Activated naive CD4-positive, alpha-beta T cell treated with anti-CD3 and anti-CD28 coated beads, Interleukin-2, amount 10 ng/mL, durations not matched to agents 7 days and 5 days (primary cell): ENCODE measurements around the gene NRGN.
A peak's percentile ranks its signal among the peaks of the same experiment; 100 is the strongest.

Experiments used
- CTCF ChIA-PET: fragments of 350-600 bp; sonication (Branson Sonifier 250); formaldehyde crosslinking; loops from one replicate; lab custom pipeline; 2021; ENCODE audit warnings: antibody characterized with exemption; lab: Charles Lee
- DNase-seq: peaks from one replicate; pipeline ENCODE4 v3.0.0-alpha.2; 2020
- H3K27ac Mint-ChIP-seq: one replicate; pipeline ENCODE4 v1.8.0; 2021; ENCODE audit warnings: mild to moderate bottlenecking, moderate library complexity, mixed read lengths
- H3K27me3 Mint-ChIP-seq: one replicate; pipeline ENCODE4 v1.8.0; 2021; ENCODE audit warnings: mild to moderate bottlenecking, mixed read lengths
- H3K36me3 Mint-ChIP-seq: one replicate; pipeline ENCODE4 v1.8.0; 2021; ENCODE audit warnings: mixed read lengths
- H3K4me1 Mint-ChIP-seq: one replicate; pipeline ENCODE4 v1.8.0; 2021; ENCODE audit warnings: mixed read lengths
- H3K4me3 Mint-ChIP-seq: one replicate; pipeline ENCODE4 v1.8.0; 2021; ENCODE audit warnings: mild to moderate bottlenecking, moderate library complexity, mixed read lengths
- H3K9me3 Mint-ChIP-seq: one replicate; pipeline ENCODE4 v1.8.0; 2021; ENCODE audit warnings: mixed read lengths

The NRGN gene

DNA sequence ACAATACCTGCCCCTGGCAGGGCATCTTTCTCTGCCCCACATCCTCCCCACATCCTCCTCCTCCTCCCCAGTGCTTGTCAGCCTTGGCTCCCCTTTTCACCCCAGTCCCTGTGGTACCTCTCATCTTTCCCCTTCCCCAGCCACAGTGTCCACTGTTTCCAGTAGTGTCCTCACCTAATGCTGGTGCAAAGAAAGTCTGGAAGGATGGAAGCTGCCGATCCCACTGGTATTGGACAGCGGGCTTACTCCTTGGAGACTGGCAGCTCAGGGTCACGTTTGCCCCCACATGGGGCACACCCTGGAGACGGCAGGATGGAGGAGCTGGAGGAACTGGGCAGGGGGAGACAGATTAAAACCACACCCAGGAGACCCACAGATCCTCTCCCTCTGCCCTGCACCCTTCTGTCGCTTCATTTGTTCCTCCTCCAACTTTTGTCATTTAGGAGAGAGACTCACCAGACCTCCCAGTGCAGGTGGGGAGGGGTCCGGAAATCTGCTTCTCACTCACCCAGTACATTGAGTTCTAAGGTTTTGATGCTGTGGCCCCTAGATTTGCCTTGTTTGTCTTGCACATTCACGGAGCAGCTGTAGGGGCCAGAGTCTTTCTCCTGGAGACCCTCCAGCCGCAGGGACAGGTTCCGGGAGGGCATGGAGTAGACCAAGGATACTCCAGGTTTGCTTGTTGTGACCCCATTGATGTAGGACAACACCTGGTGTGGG lies 16.5 kb downstream of the NRGN start:
- CTCF ChIA-PET = interaction anchor here (0.9 to 3.2 kb wide), 4 partner anchors 7 to 86 kb away, joined by 3 to 19 read pairs (median 4); no protein-coding TSS in a partner anchor
- Mint-ChIP-seq H3K36me3 (no peaks in the 10 kb centered on the region), H3K4me1 (peaks cover 37% of the 10 kb centered on the region), H3K27me3 (peaks cover 73% of the 10 kb centered on the region), H3K4me3 (no peak overlapping the region), H3K27ac (no peak overlapping the region), H3K9me3 (no peaks in the 10 kb centered on the region)
- no peak for DNase-seq

DNA sequence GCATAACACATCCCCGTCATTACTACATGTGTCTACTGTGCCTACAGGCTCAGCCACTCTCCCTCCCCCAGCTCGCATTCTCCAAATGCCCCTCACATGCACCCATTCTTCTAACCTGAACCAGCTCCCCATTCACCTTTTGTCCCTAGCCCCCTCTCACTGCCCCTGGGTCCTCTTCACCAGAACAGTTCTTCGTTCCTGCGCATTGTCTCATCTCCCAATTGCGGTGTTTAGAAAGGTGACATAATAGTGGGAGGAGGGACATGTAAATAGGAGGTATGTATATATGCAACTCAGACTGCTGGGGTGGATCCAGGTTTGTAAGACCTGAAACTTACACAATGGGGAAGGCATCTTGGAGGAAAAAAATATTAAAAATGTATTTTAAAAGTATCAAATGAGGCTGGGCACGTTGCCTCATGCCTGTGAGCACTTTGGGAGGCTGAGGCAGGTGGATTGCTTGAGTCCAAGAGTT lies 17.0 kb downstream of the NRGN start:
- H3K9me3 Mint-ChIP-seq = no peaks in the 10 kb centered on the region
- no peak overlapping the region for H3K4me3 Mint-ChIP-seq
- no peaks in the 10 kb centered on the region for H3K36me3 Mint-ChIP-seq
- CTCF ChIA-PET = interaction anchor here (0.9 to 3.2 kb wide), 4 partner anchors 8 to 87 kb away, joined by 3 to 19 read pairs (median 4); no protein-coding TSS in a partner anchor
- peaks cover 77% of the 10 kb centered on the region for H3K27me3 Mint-ChIP-seq
- H3K27ac Mint-ChIP-seq = no peak overlapping the region
- H3K4me1 Mint-ChIP-seq = peaks cover 41% of the 10 kb centered on the region
- DNase-seq = no peak

DNA sequence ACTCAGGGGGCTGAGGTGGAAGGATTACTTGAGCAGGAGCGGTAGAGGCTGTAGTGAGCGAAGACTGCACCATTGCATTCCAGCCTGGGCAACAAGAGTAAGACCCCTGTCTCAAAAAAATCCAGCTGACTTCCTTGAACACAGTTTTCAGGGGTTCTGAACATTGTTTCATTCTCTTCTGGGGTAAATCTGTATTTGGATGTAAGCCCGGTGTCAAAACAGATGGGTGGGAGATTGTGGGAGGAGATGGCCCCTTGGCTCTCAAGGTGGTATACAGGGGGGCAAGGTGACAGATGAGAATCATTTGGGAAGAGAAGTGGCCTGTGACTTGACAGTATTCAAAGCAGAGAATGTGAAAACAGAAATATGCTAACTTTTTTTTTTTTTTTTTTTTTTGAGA lies 17.6 kb downstream of the NRGN start:
- Mint-ChIP-seq H3K27ac (no peak overlapping the region), H3K36me3 (no peaks in the 10 kb centered on the region), H3K4me3 (no peak overlapping the region), H3K4me1 (peaks cover 41% of the 10 kb centered on the region), H3K9me3 (no peaks in the 10 kb centered on the region), H3K27me3 (peaks cover 75% of the 10 kb centered on the region)
- DNase-seq = no peak
- CTCF ChIA-PET = interaction anchor here (0.9 to 3.2 kb wide), 6 partner anchors 9 to 88 kb away, joined by 3 to 19 read pairs (median 3); no protein-coding TSS in a partner anchor

DNA sequence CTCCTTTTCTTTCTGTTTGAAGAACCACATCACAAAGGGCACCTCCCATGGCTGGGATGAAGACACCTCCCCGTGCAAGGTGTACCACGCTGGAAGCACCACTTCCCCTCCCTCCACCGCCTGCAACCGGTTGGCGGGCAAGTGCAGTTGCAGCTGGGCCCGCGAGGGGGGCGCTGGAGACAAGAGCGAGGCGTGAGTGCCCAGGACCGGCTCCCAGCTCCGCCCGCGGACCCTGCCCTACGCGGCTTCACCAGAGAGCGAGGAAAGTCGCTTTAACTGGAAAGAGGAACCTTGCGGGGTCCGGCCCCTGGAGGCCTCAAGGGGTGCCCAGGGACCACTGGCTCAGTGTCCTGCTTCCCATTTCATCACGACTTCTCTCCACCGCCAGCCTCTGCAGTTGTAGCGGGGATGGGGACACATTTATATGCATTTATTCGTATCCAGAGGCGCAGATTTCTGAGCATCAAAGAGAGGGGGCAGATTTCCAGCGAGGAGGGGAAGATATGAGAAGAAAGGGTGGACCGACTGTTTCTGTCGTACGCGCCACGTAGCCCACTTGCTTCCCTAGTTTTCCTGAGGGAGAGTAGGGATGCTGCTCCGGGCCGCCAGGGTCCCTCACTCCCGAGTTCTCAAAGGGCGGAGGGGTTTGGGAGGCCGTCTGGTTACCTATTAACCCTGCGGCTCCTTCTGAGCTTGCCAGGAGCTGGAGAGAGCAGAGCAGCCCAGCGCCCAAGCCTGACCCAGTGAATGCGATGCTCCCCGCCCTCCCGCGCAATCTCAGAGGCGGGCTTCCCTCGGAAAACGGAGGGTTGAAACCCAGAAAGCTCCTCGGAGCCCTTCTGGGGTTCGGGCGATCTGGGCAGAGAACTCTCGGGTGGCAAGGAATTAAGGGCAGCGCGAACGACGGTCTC lies 18.9 kb downstream of the NRGN start:
- CTCF ChIA-PET = interaction anchor here (0.6 to 3.2 kb wide), 15 partner anchors 10 to 139 kb away, joined by 3 to 19 read pairs (median 6); partner anchors contain the start of genes ROBO4, SIAE and SPA17
- Mint-ChIP-seq H3K27me3 (peaks cover 76% of the 10 kb centered on the region), H3K9me3 (no peaks in the 10 kb centered on the region), H3K36me3 (no peaks in the 10 kb centered on the region), H3K27ac (no peak overlapping the region), H3K4me3 (no peak overlapping the region), H3K4me1 (peaks cover 42% of the 10 kb centered on the region)
- peak; percentile 80 for DNase-seq

DNA sequence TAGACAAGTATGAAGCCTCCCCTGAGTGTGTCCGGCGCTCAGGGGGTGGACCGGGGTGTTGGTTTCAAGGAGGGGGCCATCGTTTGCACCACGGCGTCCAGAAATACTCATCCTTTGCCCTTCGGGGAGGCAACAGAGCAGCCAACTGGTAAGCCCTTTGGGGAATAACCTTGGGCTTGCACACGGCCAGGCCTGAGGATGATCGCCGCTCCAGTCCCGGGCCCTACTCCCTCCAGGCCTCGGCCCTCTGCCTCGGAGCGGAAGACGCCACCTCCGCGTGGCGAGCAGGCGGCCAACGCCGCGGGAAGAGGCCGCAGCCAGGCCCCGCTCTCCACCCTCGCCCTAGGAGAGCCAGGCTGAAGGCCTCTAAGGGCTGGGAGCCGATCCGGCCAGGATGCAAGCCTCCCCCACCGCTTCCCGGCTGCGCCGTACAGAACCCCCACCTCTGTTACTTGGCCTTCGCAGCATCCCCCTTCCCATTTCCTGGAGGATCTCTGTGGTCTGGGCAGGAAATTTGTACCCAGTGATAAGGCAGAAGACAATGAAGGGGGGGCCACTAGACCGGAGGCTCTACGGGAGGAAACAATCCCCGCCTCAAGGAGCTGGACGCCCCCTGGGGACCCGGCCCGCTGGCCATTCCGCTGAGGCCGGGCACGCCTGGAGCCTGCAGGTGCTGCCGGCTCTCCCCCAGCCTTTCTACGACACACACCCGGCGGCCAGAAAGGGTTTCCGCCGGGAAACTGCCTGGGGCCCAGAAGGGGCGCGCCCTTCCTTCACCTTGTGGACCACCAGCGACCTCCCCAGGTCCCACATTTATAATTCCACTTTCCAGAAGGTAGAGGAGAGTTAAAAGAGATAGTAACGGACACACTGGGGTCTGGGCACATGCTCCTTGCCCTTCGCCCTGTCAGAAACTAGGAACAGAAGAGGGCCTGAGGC lies 19.8 kb downstream of the NRGN start:
- Mint-ChIP-seq H3K4me1 (peaks cover 43% of the 10 kb centered on the region), H3K27ac (no peak overlapping the region), H3K9me3 (no peaks in the 10 kb centered on the region), H3K27me3 (peaks cover 73% of the 10 kb centered on the region), H3K36me3 (no peaks in the 10 kb centered on the region), H3K4me3 (peak overlapping the region; percentile 43)
- DNase-seq = no peak
- CTCF ChIA-PET = interaction anchor here (1.1 to 8.5 kb wide), 9 partner anchors 11 to 138 kb away, joined by 3 to 95 read pairs (median 10); partner anchors contain the start of genes ROBO4, SIAE and SPA17

DNA sequence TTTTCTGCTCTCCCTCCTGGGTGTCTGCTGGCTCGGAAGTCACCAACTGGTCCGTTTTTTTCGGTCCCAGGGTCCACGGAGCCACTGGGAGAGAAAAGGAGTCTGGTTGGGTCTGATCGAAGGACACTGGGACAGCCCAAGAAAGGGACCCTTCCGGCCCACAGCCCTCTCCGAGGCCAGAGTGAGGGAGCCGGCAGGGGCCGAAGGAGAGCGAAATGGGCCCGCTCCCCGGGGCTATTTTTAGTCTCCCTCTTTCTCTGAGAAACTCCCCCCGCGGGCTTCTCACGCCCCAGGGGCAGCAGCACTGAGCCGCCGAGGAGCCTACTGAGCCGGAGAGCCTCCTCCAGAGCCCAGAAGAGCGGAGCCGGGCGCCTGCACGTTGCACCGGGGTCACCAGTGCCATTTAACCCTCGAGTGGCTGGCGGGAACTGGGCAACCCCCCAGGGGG lies 20.5 kb downstream of the NRGN start:
- Mint-ChIP-seq H3K27me3 (peaks cover 70% of the 10 kb centered on the region), H3K4me1 (peaks cover 43% of the 10 kb centered on the region), H3K9me3 (no peaks in the 10 kb centered on the region), H3K4me3 (peak overlapping the region; percentile 43), H3K36me3 (no peaks in the 10 kb centered on the region), H3K27ac (no peak overlapping the region)
- no peak for DNase-seq
- CTCF ChIA-PET = interaction anchor here (1.4 to 8.5 kb wide), 5 partner anchors 11 to 89 kb away, joined by 3 to 95 read pairs (median 39); partner anchors contain the start of genes SIAE and SPA17

DNA sequence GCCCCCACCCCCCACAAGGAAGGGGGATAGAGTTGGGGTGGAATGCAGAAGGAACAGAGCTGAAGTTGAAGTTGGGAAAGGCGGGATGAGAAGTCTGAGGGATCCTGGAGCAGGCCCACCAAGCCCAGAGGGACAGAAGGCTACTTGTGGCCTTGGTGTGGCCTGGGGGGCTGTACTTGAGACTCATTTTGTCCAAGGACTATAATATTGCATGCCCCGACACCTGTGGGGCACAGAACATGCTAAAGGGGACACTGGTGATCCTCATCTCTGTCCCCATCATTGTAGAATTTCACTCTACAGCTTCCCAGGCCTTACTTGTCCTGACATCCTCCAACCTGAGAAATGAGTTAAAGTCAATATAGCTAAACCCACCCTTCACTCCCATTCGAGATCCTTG lies 21.1 kb downstream of the NRGN start:
- H3K36me3 Mint-ChIP-seq = no peaks in the 10 kb centered on the region
- H3K4me3 Mint-ChIP-seq = peak overlapping the region; percentile 31
- H3K27ac Mint-ChIP-seq = no peak overlapping the region
- no peaks in the 10 kb centered on the region for H3K9me3 Mint-ChIP-seq
- CTCF ChIA-PET = interaction anchor here (0.6 to 8.5 kb wide), 7 partner anchors 12 to 98 kb away, joined by 3 to 95 read pairs (median 22); partner anchors contain the start of genes SIAE and SPA17
- no peak for DNase-seq
- H3K4me1 Mint-ChIP-seq = peaks cover 42% of the 10 kb centered on the region
- H3K27me3 Mint-ChIP-seq = peaks cover 68% of the 10 kb centered on the region

DNA sequence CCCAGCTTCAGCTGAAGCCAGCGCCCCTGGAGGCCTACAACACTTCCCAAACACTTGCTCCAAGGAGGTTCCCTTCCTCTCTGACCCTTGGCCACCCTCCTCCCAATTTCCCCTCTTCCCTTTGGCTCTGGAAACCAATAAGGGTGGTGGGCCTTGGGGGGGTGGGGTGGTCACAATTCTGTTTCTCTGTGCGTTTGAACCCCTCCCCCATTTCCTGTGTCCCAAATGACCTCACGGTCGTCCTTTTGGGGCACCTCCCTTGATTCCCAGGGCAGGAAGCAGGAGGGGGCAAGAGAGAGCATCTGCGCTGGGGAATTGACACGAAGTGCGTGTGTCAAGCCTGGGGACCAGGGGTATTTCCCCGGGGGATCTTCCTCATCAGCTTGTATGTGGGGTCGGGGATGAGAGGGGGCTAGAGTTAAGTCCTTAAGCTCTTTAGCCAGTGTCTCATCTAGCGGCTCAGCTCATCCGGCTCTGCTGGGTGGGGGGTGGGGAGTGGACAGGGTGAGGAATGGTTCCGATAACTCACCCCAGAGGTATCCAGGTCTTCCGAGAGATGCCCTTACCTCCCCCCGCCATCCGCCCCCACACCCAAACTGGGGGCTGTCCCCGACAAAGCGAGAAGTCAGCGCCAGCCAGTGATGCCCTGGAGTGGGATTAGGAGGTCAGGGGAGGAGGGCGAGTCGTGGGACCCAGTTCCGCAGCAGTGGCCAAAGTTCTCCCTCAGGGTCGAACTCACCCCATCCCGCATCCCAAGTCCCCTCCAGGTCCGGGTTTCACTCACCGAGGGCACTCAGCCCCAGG lies 21.8 kb downstream of the NRGN start:
- Mint-ChIP-seq H3K9me3 (no peaks in the 10 kb centered on the region), H3K4me3 (peak overlapping the region; percentile 88), H3K4me1 (peaks cover 38% of the 10 kb centered on the region), H3K27me3 (peaks cover 61% of the 10 kb centered on the region), H3K36me3 (peaks cover 4% of the 10 kb centered on the region), H3K27ac (no peak overlapping the region)
- no peak for DNase-seq
- CTCF ChIA-PET = interaction anchor here (0.6 to 8.5 kb wide), 8 partner anchors 13 to 117 kb away, joined by 3 to 95 read pairs (median 14); partner anchors contain the start of genes SIAE and SPA17

DNA sequence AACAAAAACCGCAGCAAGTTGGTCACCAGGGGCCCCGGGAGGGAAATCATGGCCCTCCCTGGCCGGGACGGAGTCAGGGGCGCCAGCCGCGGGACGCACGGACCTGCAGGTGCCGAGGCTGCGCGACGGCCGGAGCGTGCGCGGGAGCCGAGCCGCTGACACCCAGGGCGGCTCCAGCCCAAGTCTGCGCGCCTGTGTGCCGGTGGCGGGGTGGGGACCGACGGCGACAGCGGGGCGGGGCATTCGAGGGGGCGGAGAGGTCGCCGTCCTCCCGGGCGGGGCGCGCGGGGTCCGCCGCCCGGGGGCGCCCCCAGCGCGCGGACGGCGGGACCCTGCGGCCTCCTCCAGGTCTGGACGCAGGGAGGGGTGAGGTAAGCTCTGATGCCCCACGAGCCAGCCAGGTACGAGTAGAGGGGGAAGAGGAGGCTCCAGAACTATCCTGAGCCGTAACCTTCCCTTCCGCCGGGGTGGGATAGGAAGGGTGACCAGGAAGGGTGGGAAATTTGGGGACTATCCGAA lies 22.4 kb downstream of the NRGN start, which contains the start of gene ESAM:
TSS of gene ESAM (minus strand) at position 186 of the 519 bp plus-strand sequence. CDS start at position 50, 136 bp downstream.
- DNase-seq = peak; percentile 83
- peaks cover 55% of the 10 kb centered on the region for H3K27me3 Mint-ChIP-seq
- H3K4me1 Mint-ChIP-seq = peaks cover 38% of the 10 kb centered on the region
- peaks cover 6% of the 10 kb centered on the region for H3K36me3 Mint-ChIP-seq
- peak within 1 kb of the TSS; percentile 88 for H3K4me3 Mint-ChIP-seq
- H3K9me3 Mint-ChIP-seq = no peaks in the 10 kb centered on the region
- H3K27ac Mint-ChIP-seq = no peak within 1 kb of the TSS
- CTCF ChIA-PET = interaction anchor here (0.7 to 8.5 kb wide), 18 partner anchors 7 to 346 kb away, joined by 3 to 95 read pairs (median 7); partner anchors contain the start of genes MSANTD2, SIAE, SPA17 and TBRG1

DNA sequence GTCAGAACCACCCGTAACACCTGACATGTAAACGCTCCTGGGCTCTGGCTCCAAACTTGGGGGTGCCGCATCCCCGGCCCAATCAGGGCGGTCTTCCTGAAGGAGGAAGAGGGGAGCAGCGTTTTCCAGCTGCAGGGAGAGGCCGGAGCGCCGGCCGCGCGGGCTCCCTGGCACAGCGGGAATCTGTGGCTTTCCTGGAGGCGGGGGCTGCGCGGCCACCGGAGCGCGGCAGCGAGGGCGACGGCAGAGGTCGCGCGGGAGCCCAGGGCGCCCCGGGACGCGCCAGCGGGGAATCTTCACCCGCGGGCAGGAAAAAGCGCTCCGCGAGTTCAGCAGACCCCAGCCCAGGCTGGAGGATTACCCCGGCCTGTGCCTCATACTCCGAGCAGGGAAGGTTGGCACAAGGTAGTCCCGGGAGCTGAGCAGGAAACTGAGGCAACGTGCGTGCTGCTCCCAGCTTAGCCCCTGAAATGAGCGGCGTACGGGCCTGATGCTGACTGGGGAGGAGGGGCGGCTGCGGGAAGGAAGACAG lies 22.9 kb downstream of the NRGN start:
- Mint-ChIP-seq H3K4me1 (peaks cover 36% of the 10 kb centered on the region), H3K27ac (no peak overlapping the region), H3K4me3 (peak overlapping the region; percentile 88), H3K36me3 (peaks cover 6% of the 10 kb centered on the region), H3K27me3 (peaks cover 50% of the 10 kb centered on the region), H3K9me3 (no peaks in the 10 kb centered on the region)
- CTCF ChIA-PET = interaction anchor here (0.7 to 8.5 kb wide), 18 partner anchors 8 to 346 kb away, joined by 3 to 95 read pairs (median 7); partner anchors contain the start of genes MSANTD2, SIAE, SPA17 and TBRG1
- DNase-seq = no peak

DNA sequence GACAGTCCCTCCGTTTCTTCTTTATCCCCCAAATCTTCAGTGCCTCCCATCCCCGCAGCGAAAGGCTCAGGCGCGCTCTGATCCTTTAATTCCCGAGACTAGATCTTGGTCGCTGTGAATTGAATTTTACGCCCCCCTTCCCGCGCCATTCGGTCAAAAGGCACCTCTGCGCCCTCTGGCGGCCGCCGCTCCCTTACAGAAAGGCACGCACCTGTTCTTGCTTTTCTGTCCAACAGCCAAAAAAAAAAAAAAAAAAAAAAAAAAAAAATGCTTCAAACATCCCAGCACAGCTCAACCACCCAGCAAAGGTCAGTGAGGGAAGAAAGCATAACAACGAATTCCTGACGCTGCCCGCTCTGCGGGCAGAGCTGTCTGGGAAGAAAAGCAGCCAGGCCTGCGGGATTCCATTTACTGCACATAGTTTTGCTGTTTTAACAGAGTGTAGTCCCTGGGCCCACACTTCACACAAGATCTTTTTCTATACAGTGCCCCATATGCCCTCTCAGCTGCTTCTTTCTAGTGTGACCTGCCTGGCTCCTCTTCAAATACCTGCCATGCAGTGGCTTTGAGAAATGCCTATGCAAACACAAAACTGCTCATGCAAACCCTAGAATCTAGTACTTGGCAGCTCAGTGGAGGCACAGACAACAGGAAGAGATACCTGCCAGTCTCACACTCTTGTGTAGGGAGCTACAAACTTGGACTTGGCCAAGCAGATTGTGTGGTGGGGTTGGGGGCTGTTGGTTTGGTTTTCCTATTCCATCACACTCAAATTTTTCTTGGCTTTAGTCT lies 23.6 kb downstream of the NRGN start:
- H3K4me3 Mint-ChIP-seq = peak overlapping the region; percentile 88
- H3K27me3 Mint-ChIP-seq = peaks cover 43% of the 10 kb centered on the region
- CTCF ChIA-PET = interaction anchor here (0.7 to 8.5 kb wide), 26 partner anchors 9 to 347 kb away, joined by 3 to 95 read pairs (median 4); partner anchors contain the start of genes MSANTD2, SIAE, SPA17 and TBRG1
- H3K27ac Mint-ChIP-seq = no peak overlapping the region
- no peaks in the 10 kb centered on the region for H3K9me3 Mint-ChIP-seq
- peaks cover 30% of the 10 kb centered on the region for H3K4me1 Mint-ChIP-seq
- peak; percentile 91 for DNase-seq
- peaks cover 6% of the 10 kb centered on the region for H3K36me3 Mint-ChIP-seq
